ENCODE measurements around the gene AFF3. TPM values are rescaled to one million over a fixed set of nuclear protein-coding genes. Genes with fewer than 3 reads are reported as not detected.

The AFF3 gene
- total RNA-seq, 1 experiment from 2014 or later: 0.22 TPM

- Histone ChIP-seq H3K4me2 (ENCODE audit: insufficient read depth, insufficient read length, low read length) (no peak overlapping the region), H3K23me2 (ENCODE audit: insufficient read length, low read depth, low read length, poor library complexity, severe bottlenecking) (no peaks in the 10 kb centered on the region), H2BK120ac (ENCODE audit: low read depth, low read length, poor library complexity, severe bottlenecking) (no peak overlapping the region), H3K18ac (ENCODE audit: insufficient read length, low read depth, low read length) (no peak overlapping the region), H4K20me1 (ENCODE audit: control insufficient read depth, insufficient read depth, insufficient read length) (no peaks in the 10 kb centered on the region), H3K4me1 (ENCODE audit: insufficient read depth, low read length) (peaks cover 3% of the 10 kb centered on the region; the same call in 1 of the 2 replicates), H3K23ac (ENCODE audit: insufficient read length, low read depth, low read length) (no peak overlapping the region), H3K14ac (ENCODE audit: insufficient read depth, low read length) (no peak overlapping the region), H3K9me3 (ENCODE audit: control insufficient read depth, low read depth, low read length) (no peaks in the 10 kb centered on the region), H2BK15ac (ENCODE audit: low read depth, low read length) (no peak overlapping the region), H3T11ph (ENCODE audit: low read length) (no peak overlapping the region), H2BK5ac (ENCODE audit: insufficient read length, low read length) (no peak overlapping the region), H2BK12ac (ENCODE audit: insufficient read length, low read depth, low read length) (no peak overlapping the region), H3K79me2 (ENCODE audit: insufficient read depth, low read length) (no peaks in the 10 kb centered on the region), H3K27me3 (ENCODE audit: insufficient read depth, low read length) (peaks cover 7% of the 10 kb centered on the region; the same call in 1 of the 2 replicates), H4K91ac (ENCODE audit: insufficient read length, low read depth, low read length) (no peak overlapping the region), H4K8ac (replicated peaks; ENCODE audit: insufficient read length, low read depth, low read length) (no peak overlapping the region), H3K27ac (ENCODE audit: insufficient read length, low read depth, low read length) (no peak overlapping the region), H2AFZ (ENCODE audit: low read length) (no peak overlapping the region), H2AK5ac (ENCODE audit: insufficient read length, low read length) (no peak overlapping the region), H2BK20ac (ENCODE audit: low read depth, low read length, poor library complexity, severe bottlenecking) (no peak overlapping the region), H4K5ac (ENCODE audit: insufficient read length, low read depth, low read length) (no peak overlapping the region), H3K79me1 (ENCODE audit: insufficient read depth, low read depth, low read length, poor library complexity, severe bottlenecking) (no peaks in the 10 kb centered on the region), H3K4ac (ENCODE audit: low read depth, low read length) (no peak overlapping the region), H3K56ac (ENCODE audit: insufficient read length, low read depth, low read length) (no peak overlapping the region), H3K9ac (ENCODE audit: extremely low read depth, insufficient read length, low read length) (no peak overlapping the region)
- DNase-seq: no peak
- H3K27me3 Mint-ChIP-seq (ENCODE audit: low read depth): peaks cover 79% of the 10 kb centered on the region
- no peaks in the 10 kb centered on the region; a peak in 2 of 5 replicates for H3K9me3 Mint-ChIP-seq
- peaks cover 22 to 30% of the 10 kb centered on the region in 2 experiments for H3K4me1 Mint-ChIP-seq
- H3K4me3 Mint-ChIP-seq: no peak overlapping the region
- no CpG with 5 or more reads among the region's 8 CpGs for WGBS (ENCODE audit: extremely low coverage, insufficient read length, low lambda C conversion rate)
- no peaks in the 10 kb centered on the region for H3K36me3 Mint-ChIP-seq (ENCODE audit: insufficient read depth in 1 of 3, low read depth in 3 of 3)
- H3K27ac Mint-ChIP-seq: no peak overlapping the region
- TF ChIP-seq CTCF (conservative IDR thresholded peaks at IDR 0.05): no peak
These were observed 43.7 kb upstream of the AFF3 start for GRCh38 chr2:100186126-100186525.
